ENCODE measurements around the gene FARS2. TPM values are rescaled to one million over a fixed set of nuclear protein-coding genes. Genes with fewer than 3 reads are reported as not detected.

Gene FARS2
- total and polyA plus RNA-seq, 2 experiments from 2014 or later: 9.9 to 15.4 TPM

DNA sequence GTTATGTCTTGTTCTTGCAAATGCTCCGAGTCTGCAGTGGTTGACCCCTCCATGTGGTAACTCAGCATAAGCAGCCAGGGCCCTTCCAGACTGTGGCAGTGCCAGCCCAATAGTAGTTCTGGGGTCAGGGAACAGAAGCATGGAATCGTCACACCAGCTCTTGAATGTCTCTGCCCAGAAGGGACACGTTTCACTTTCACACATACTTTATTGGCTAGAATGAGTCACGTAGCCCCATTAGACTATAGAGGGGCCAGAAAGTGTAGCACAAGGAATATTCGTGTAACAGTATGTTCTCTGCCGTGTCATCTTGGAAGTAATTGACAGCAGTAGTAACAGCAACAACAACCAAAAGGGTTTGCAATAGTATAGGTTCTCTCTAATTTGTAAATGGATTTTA lies 254.7 kb downstream of the FARS2 start:
- Histone ChIP-seq H3K4me1 (ENCODE audit: insufficient read depth) (no peaks in the 10 kb centered on the region), H3K27ac (no peak overlapping the region), H3K36me3 (replicated peaks; ENCODE audit: insufficient read depth, low read depth) (no peaks in the 10 kb centered on the region), H3K9me2 (replicated peaks; ENCODE audit: insufficient read depth) (no peaks in the 10 kb centered on the region), H3K79me2 (no peaks in the 10 kb centered on the region), H3K4me3 (no peak overlapping the region), H4K20me1 (ENCODE audit: insufficient read depth, poor library complexity, severe bottlenecking) (no peaks in the 10 kb centered on the region), H3K27me3 (no peaks in the 10 kb centered on the region), H3K4me2 (no peak overlapping the region), H3K9me3 (ENCODE audit: low read depth) (no peaks in the 10 kb centered on the region), H2AFZ (no peak overlapping the region)
- DNase-seq (ENCODE audit: low spot score): no peak
- WGBS (ENCODE audit: low lambda C conversion rate, missing lambda C conversion rate): 89% methylated on average over 6 of the region's 6 CpGs
- no peak for TF ChIP-seq EZH2phosphoT487 (IDR thresholded peaks at IDR 0.05; ENCODE audit: low read depth, severe bottlenecking, unreplicated experiment)
- TF ChIP-seq, protein P1, sequence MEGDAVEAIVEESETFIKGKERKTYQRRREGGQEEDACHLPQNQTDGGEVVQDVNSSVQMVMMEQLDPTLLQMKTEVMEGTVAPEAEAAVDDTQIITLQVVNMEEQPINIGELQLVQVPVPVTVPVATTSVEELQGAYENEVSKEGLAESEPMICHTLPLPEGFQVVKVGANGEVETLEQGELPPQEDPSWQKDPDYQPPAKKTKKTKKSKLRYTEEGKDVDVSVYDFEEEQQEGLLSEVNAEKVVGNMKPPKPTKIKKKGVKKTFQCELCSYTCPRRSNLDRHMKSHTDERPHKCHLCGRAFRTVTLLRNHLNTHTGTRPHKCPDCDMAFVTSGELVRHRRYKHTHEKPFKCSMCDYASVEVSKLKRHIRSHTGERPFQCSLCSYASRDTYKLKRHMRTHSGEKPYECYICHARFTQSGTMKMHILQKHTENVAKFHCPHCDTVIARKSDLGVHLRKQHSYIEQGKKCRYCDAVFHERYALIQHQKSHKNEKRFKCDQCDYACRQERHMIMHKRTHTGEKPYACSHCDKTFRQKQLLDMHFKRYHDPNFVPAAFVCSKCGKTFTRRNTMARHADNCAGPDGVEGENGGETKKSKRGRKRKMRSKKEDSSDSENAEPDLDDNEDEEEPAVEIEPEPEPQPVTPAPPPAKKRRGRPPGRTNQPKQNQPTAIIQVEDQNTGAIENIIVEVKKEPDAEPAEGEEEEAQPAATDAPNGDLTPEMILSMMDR (IDR thresholded peaks at IDR 0.05; ENCODE audit: poor library complexity): no peak
- TF ChIP-seq EZH2 (IDR thresholded peaks at IDR 0.05; ENCODE audit: borderline replicate concordance): no peak

DNA sequence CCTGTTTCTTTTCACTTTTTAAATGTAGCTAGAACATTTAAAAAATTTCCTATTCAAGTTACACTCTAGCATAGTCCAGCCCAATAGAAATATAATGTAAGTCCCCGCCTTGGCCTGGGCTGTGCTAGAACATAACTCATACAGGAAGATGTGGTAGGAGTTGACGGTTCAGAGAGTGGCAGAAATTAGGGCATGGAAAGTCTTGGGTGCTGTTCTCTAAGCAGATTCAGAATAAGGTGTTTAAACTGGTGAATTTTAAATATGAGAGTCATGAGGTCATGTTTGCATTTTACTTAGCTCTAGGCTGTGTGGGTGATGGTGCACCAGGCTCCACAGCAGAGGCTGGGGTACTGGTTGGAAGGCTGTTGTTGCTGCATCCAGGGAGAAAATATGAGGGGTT lies 256.5 kb downstream of the FARS2 start:
- Histone ChIP-seq H3K36me3 (replicated peaks; ENCODE audit: insufficient read depth, low read depth) (no peaks in the 10 kb centered on the region), H3K4me3 (no peak overlapping the region), H3K79me2 (no peaks in the 10 kb centered on the region), H3K9me2 (replicated peaks; ENCODE audit: insufficient read depth) (no peaks in the 10 kb centered on the region), H3K9me3 (ENCODE audit: low read depth) (no peaks in the 10 kb centered on the region), H3K4me2 (no peak overlapping the region), H3K27ac (no peak overlapping the region), H4K20me1 (ENCODE audit: insufficient read depth, poor library complexity, severe bottlenecking) (no peaks in the 10 kb centered on the region), H2AFZ (no peak overlapping the region), H3K27me3 (no peaks in the 10 kb centered on the region), H3K4me1 (ENCODE audit: insufficient read depth) (no peaks in the 10 kb centered on the region)
- no peak for DNase-seq (ENCODE audit: low spot score)
- TF ChIP-seq, protein P1 (IDR thresholded peaks at IDR 0.05; ENCODE audit: poor library complexity): no peak
- TF ChIP-seq EZH2phosphoT487 (IDR thresholded peaks at IDR 0.05; ENCODE audit: low read depth, severe bottlenecking, unreplicated experiment): no peak
- no peak for TF ChIP-seq EZH2 (IDR thresholded peaks at IDR 0.05; ENCODE audit: borderline replicate concordance)
- 95% methylated on average over 2 of the region's 2 CpGs for WGBS (ENCODE audit: low lambda C conversion rate, missing lambda C conversion rate)

DNA sequence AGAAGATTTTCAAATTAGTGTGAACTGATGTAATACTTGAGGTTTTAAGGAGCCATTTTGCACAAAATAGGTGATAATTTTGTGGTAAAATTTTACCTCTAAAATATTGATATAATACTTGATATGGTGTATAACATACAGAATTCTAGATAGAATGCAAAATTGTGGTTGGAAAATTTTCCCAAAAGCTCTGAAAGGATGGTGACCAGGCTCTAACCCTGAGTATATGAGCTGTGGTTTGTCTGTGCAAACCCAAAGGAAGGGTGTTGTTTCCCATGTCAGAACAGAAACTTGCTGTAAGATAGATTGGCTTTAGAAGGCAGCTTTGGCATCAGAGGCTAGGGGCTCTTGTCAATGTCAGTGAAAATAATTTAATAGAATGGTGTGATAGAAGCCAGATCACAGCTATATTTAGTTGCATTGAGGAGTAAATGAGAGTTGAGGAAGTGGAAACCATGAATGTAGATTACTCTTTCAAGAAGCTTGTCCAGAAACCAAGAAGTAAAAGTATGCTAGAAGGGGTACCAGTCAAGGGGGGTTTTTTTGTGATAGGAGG lies 257.7 kb downstream of the FARS2 start:
- H3K4me3 ChIP-seq: no peak overlapping the region
- no peaks in the 10 kb centered on the region for H3K9me2 ChIP-seq (replicated peaks; ENCODE audit: insufficient read depth)
- TF ChIP-seq, protein P1 (IDR thresholded peaks at IDR 0.05; ENCODE audit: poor library complexity): no peak
- TF ChIP-seq EZH2 (IDR thresholded peaks at IDR 0.05; ENCODE audit: borderline replicate concordance) (no peak), EZH2phosphoT487 (IDR thresholded peaks at IDR 0.05; ENCODE audit: low read depth, severe bottlenecking, unreplicated experiment) (no peak)
- no peak overlapping the region for H3K27ac ChIP-seq
- H3K79me2 ChIP-seq: no peaks in the 10 kb centered on the region
- no peak overlapping the region for H2AFZ ChIP-seq
- no peaks in the 10 kb centered on the region for H3K4me1 ChIP-seq (ENCODE audit: insufficient read depth)
- H3K9me3 ChIP-seq (ENCODE audit: low read depth): no peaks in the 10 kb centered on the region
- H3K36me3 ChIP-seq (replicated peaks; ENCODE audit: insufficient read depth, low read depth): no peaks in the 10 kb centered on the region
- no peak overlapping the region for H3K4me2 ChIP-seq
- H4K20me1 ChIP-seq (ENCODE audit: insufficient read depth, poor library complexity, severe bottlenecking): no peaks in the 10 kb centered on the region
- H3K27me3 ChIP-seq: no peaks in the 10 kb centered on the region
- DNase-seq (ENCODE audit: low spot score): no peak

DNA sequence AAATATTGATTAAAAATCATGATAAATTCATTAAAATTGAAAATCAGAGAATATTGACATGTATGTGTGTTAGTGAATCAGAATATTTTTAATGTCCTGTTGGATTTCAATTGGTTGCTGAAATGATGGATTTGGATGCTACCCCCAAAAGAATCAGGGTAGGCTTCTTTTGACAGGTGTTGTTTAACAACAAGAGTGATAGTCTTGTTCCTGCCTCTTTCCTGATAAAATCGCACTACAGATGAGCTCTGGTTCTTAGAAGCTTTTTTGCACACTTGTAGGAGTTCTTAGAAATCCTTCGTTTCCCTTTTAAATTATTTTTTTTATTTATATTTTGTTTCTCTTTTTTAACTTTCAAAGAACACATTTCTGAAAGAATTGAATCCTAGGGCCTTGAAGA lies 259.5 kb downstream of the FARS2 start:
- no peak for DNase-seq (ENCODE audit: low spot score)
- Histone ChIP-seq H3K36me3 (replicated peaks; ENCODE audit: insufficient read depth, low read depth) (no peaks in the 10 kb centered on the region), H3K4me2 (no peak overlapping the region), H2AFZ (no peak overlapping the region), H3K79me2 (no peaks in the 10 kb centered on the region), H3K9me2 (replicated peaks; ENCODE audit: insufficient read depth) (no peaks in the 10 kb centered on the region), H3K27me3 (no peaks in the 10 kb centered on the region), H3K4me1 (ENCODE audit: insufficient read depth) (no peaks in the 10 kb centered on the region), H3K27ac (no peak overlapping the region), H3K9me3 (ENCODE audit: low read depth) (no peaks in the 10 kb centered on the region), H3K4me3 (no peak overlapping the region), H4K20me1 (ENCODE audit: insufficient read depth, poor library complexity, severe bottlenecking) (no peaks in the 10 kb centered on the region)
- TF ChIP-seq EZH2 (IDR thresholded peaks at IDR 0.05; ENCODE audit: borderline replicate concordance) (no peak), EZH2phosphoT487 (IDR thresholded peaks at IDR 0.05; ENCODE audit: low read depth, severe bottlenecking, unreplicated experiment) (no peak)
- TF ChIP-seq, protein P1 (IDR thresholded peaks at IDR 0.05; ENCODE audit: poor library complexity): no peak
- WGBS (ENCODE audit: low lambda C conversion rate, missing lambda C conversion rate): 73% methylated on average over 2 of the region's 2 CpGs

All from hepatocyte (in vitro differentiated cells).